Endothelial cell of umbilical vein (primary cell): Measurements from ENCODE around the gene IQCH. TPM values are rescaled to one million over a fixed set of nuclear protein-coding genes. Genes with fewer than 3 reads are reported as not detected.

Experiments used
- BruUV-seq: library from RNA; stranded (reverse); fragments of 400-500 nt; replicated peaks from 2 replicates; lab custom pipeline; 2021; lab: Mats Ljungman, UMichigan
- CTCF ChIA-PET: fragments of 300-600, 350-600 bp; sonication (Branson Sonifier 250); formaldehyde crosslinking; loops from one replicate; lab custom pipeline; 2021; ENCODE audit warnings: antibody characterized with exemption, inconsistent platforms; lab: Charles Lee
- POLR2A ChIA-PET: fragments of 300-600, 350-600 bp; sonication (Branson Sonifier 250); formaldehyde crosslinking; loops from one replicate; lab custom pipeline; 2021; ENCODE audit warnings: antibody characterized with exemption, inconsistent platforms; lab: Charles Lee
- DNase-seq: peaks from one replicate; pipeline ENCODE4 v3.0.0-alpha.2; 2011; ENCODE audit warnings: low read depth, low spot score
- FAIRE-seq: peaks from 2 replicates; lab custom pipeline; 2011; peaks lifted over from hg19 to GRCh38; lab: Jason Lieb, UNC
- H2AFZ ChIP-seq: 2 replicates; pipeline ENCODE4 v1.6.0; 2012; ENCODE audit warnings: low read depth, low read length, control low read depth, inconsistent platforms
- H3K27ac ChIP-seq: 2 replicates; pipeline ENCODE4 v1.5.1; 2011; ENCODE audit warnings: low read depth, mild to moderate bottlenecking, control low read depth, low read length, moderate library complexity; ENCODE audit not compliant: insufficient read depth
- H3K27me3 ChIP-seq, 2 experiments: 2 replicates each; pipeline versions ENCODE4 v1.6.0 to v1.6.1; 2011; ENCODE audit warnings: low read length in 2 of 2, mixed read lengths in 1 of 2; ENCODE audit not compliant: control insufficient read depth in 2 of 2, insufficient read depth in 2 of 2
- H3K36me3 ChIP-seq, 2 experiments: 2 replicates in 1 of 2; 3 replicates in 1 of 2; pipeline ENCODE4 v1.5.1; 2011; ENCODE audit warnings: low read length in 2 of 2, mild to moderate bottlenecking in 1 of 2, moderate library complexity in 1 of 2; ENCODE audit not compliant: control insufficient read depth in 2 of 2, insufficient read depth in 2 of 2; ENCODE audit errors: extremely low read depth in 1 of 2
- H3K4me1 ChIP-seq: 3 replicates; pipeline ENCODE4 v1.5.1; 2011; ENCODE audit warnings: mild to moderate bottlenecking, low read length; ENCODE audit not compliant: control insufficient read depth, insufficient read depth; ENCODE audit errors: extremely low read depth
- H3K4me2 ChIP-seq: 2 replicates; pipeline ENCODE4 v1.6.1; 2011; ENCODE audit warnings: low read length, control low read depth, mixed read lengths; ENCODE audit not compliant: insufficient read depth
- H3K4me3 ChIP-seq, 3 experiments: fragments of 200-600 bp in 1 of 3; sonication (generic), shearing (Covaris generic) in 1 of 3; replicated peaks in 1 of 3; 2 replicates each; pipeline ENCODE4 v1.5.1; 2011 to 2016; ENCODE audit warnings: control low read depth in 3 of 3, low read length in 3 of 3, mild to moderate bottlenecking in 2 of 3, inconsistent platforms in 1 of 3, low read depth in 1 of 3, moderate library complexity in 1 of 3; ENCODE audit not compliant: insufficient read depth in 1 of 3
- H3K79me2 ChIP-seq: 2 replicates; pipeline ENCODE4 v1.6.0; 2012; ENCODE audit warnings: low read length, inconsistent platforms; ENCODE audit not compliant: control insufficient read depth, insufficient read depth
- H3K9ac ChIP-seq: replicated peaks from 2 replicates; pipeline ENCODE3; 2011; ENCODE audit warnings: low read length, control low read depth; ENCODE audit not compliant: insufficient read depth; ENCODE audit errors: extremely low read depth
- H3K9me1 ChIP-seq: replicated peaks from 3 replicates; pipeline ENCODE4 v1.6.0; 2011; ENCODE audit warnings: mild to moderate bottlenecking, low read length; ENCODE audit not compliant: control insufficient read depth, insufficient read depth; ENCODE audit errors: extremely low read depth
- H3K9me3 ChIP-seq: replicated peaks from 2 replicates; pipeline ENCODE4 v1.5.1; 2012; ENCODE audit warnings: low read length, inconsistent platforms; ENCODE audit not compliant: control insufficient read depth, insufficient read depth
- H4K20me1 ChIP-seq: replicated peaks from 2 replicates; pipeline ENCODE3; 2011; ENCODE audit warnings: mild to moderate bottlenecking, low read length; ENCODE audit not compliant: control insufficient read depth, insufficient read depth; ENCODE audit errors: extremely low read depth
- EZH2 ChIP-seq: IDR thresholded peaks from 2 replicates; pipeline ENCODE4 v1.6.1; 2012; ENCODE audit warnings: borderline replicate concordance, low read depth, mild to moderate bottlenecking, moderate library complexity, low read length, inconsistent platforms; ENCODE audit not compliant: severe bottlenecking
- FOS ChIP-seq: IDR thresholded peaks from 2 replicates; pipeline ENCODE4 v1.6.1; 2011; ENCODE audit warnings: mild to moderate bottlenecking, low read length, moderate library complexity, borderline replicate concordance; ENCODE audit not compliant: insufficient read depth
- GATA2 ChIP-seq: IDR thresholded peaks from 2 replicates; pipeline ENCODE4 v1.7.0; 2011; ENCODE audit warnings: low read depth, mild to moderate bottlenecking, moderate library complexity, mixed read lengths, low read length; ENCODE audit not compliant: insufficient read length, insufficient read depth
- MAX ChIP-seq: IDR thresholded peaks from 2 replicates; pipeline ENCODE4 v1.6.1; 2011; ENCODE audit not compliant: insufficient read depth, insufficient read length
- POLR2A ChIP-seq: IDR thresholded peaks from 2 replicates; pipeline ENCODE4 v1.6.1; 2012; ENCODE audit warnings: low read depth, mild to moderate bottlenecking, control low read depth, low read length
- POLR2AphosphoS5 ChIP-seq: IDR thresholded peaks from 2 replicates; pipeline ENCODE4 v1.6.1; 2012; ENCODE audit warnings: low read depth, mild to moderate bottlenecking, control low read depth, low read length, moderate library complexity; ENCODE audit not compliant: insufficient read depth
- dilution Hi-C: fragments of 300-500 bp; cut with MboI; formaldehyde crosslinking; loops from one replicate; pipeline ENCODE4 v1.15.0; 2019; ENCODE audit warnings: low sequenced_read_pairs; ENCODE audit not compliant: extremely low pct_ligation_motif_present
- intact Hi-C: fragments of 100-400 bp; cut with micrococcal nuclease; formaldehyde crosslinking; loops from one replicate; pipeline ENCODE4 v1.10.0; 2022
- polyA plus RNA-seq, 4 experiments: library from polyadenylated mRNA; depleted of rRNA in 3 of 4; stranded (reverse) in 3 of 4; unstranded in 1 of 4; fragments of >200 nt; gene quantifications; 2 replicates each; pipeline versions ENCODE4 v1.2.1 to v1.2.3, GENCODE V29; 2011 to 2012; ENCODE audit warnings: missing spikeins in 1 of 4
- total RNA-seq: library from RNA; stranded (reverse); gene quantifications from 2 replicates; pipeline ENCODE4 v1.2.3, GENCODE V29; 2021
- TF ChIP-seq, protein P1 (sequence below), 2 donors: IDR thresholded peaks; 1 replicate in 1 of 2; 2 replicates in 1 of 2; pipeline ENCODE4 v1.5.1; 2011; ENCODE audit warnings: low read length in 2 of 2, mild to moderate bottlenecking in 2 of 2, moderate library complexity in 2 of 2, control low read depth in 1 of 2, inconsistent platforms in 1 of 2, low read depth in 1 of 2; ENCODE audit not compliant: insufficient read depth in 1 of 2; ENCODE audit errors: extremely low read depth in 1 of 2

Gene IQCH
- total and polyA plus RNA-seq, 2 donors (not counting 3 experiments of a cell fraction or from before 2014, with no cell fraction given): 0.29 to 0.51 TPM

GRCh38 chr15:67251318-67251717 is 3.3 kb upstream of the IQCH start:
- ChIA-PET CTCF (interaction anchor here (1.1 to 1.3 kb wide), 2 partner anchors 11 to 305 kb away, joined by 3 to 4 read pairs; no protein-coding TSS in a partner anchor), POLR2A (no interaction called here)
- intact Hi-C loops: loop anchor here (5.0 kb wide), 3 partner anchors 144 to 304 kb away; no protein-coding TSS in a partner anchor
- H3K27ac ChIP-seq: no peak overlapping the region
- peaks cover 7% of the 10 kb centered on the region for H3K4me1 ChIP-seq
- dilution Hi-C loops: no loop called here
- peaks cover 65% of the 10 kb centered on the region for H3K79me2 ChIP-seq
- H3K36me3 ChIP-seq: no peaks in the 10 kb centered on the region
- no peak overlapping the region for H3K9ac ChIP-seq
- H3K9me1 ChIP-seq: no peaks in the 10 kb centered on the region
- H3K27me3 ChIP-seq: no peaks in the 10 kb centered on the region
- FAIRE-seq (no peak), DNase-seq (no peak)
- H3K4me3 ChIP-seq: no peak overlapping the region
- BruUV-seq: no TSS peak
- no peak overlapping the region for H2AFZ ChIP-seq
- no peaks in the 10 kb centered on the region for H3K9me3 ChIP-seq
- no peak overlapping the region for H3K4me2 ChIP-seq
- H4K20me1 ChIP-seq: no peaks in the 10 kb centered on the region
- no peak for TF ChIP-seq POLR2A
- TF ChIP-seq GATA2: no peak
- no peak for TF ChIP-seq FOS
- no peak for TF ChIP-seq MAX
- no peak for TF ChIP-seq POLR2AphosphoS5
- TF ChIP-seq EZH2: no peak
- TF ChIP-seq, protein P1, sequence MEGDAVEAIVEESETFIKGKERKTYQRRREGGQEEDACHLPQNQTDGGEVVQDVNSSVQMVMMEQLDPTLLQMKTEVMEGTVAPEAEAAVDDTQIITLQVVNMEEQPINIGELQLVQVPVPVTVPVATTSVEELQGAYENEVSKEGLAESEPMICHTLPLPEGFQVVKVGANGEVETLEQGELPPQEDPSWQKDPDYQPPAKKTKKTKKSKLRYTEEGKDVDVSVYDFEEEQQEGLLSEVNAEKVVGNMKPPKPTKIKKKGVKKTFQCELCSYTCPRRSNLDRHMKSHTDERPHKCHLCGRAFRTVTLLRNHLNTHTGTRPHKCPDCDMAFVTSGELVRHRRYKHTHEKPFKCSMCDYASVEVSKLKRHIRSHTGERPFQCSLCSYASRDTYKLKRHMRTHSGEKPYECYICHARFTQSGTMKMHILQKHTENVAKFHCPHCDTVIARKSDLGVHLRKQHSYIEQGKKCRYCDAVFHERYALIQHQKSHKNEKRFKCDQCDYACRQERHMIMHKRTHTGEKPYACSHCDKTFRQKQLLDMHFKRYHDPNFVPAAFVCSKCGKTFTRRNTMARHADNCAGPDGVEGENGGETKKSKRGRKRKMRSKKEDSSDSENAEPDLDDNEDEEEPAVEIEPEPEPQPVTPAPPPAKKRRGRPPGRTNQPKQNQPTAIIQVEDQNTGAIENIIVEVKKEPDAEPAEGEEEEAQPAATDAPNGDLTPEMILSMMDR (IDR thresholded peaks at IDR 0.05; ENCODE audit: extremely low read depth in 1 of 2, insufficient read depth in 1 of 2, low read depth in 1 of 2, low read length in 2 of 2): no peak
